Cardiac fibroblast (primary cell): ENCODE measurements around the gene KBTBD8.
A peak's percentile ranks its signal among the peaks of the same experiment; 100 is the strongest.

Experiments
- DNase-seq, 2 donors: peaks; one replicate each; pipeline versions ENCODE4 v3.0.0 to v3.0.0-alpha.2; 2010; ENCODE audit warnings: low read depth in 2 of 2
- H3K4me3 ChIP-seq, 2 donors: replicated peaks in 1 of 2; 1 replicate in 1 of 2; 2 replicates in 1 of 2; pipeline ENCODE4 v1.5.1; 2011; ENCODE audit warnings: low read depth in 2 of 2, low read length in 2 of 2, mild to moderate bottlenecking in 2 of 2, moderate library complexity in 1 of 2
- TF ChIP-seq, protein P1 (sequence below): IDR thresholded peaks from one replicate; pipeline ENCODE4 v1.5.1; 2011; ENCODE audit warnings: low read depth, mild to moderate bottlenecking, low read length, inconsistent platforms

Gene KBTBD8

DNA sequence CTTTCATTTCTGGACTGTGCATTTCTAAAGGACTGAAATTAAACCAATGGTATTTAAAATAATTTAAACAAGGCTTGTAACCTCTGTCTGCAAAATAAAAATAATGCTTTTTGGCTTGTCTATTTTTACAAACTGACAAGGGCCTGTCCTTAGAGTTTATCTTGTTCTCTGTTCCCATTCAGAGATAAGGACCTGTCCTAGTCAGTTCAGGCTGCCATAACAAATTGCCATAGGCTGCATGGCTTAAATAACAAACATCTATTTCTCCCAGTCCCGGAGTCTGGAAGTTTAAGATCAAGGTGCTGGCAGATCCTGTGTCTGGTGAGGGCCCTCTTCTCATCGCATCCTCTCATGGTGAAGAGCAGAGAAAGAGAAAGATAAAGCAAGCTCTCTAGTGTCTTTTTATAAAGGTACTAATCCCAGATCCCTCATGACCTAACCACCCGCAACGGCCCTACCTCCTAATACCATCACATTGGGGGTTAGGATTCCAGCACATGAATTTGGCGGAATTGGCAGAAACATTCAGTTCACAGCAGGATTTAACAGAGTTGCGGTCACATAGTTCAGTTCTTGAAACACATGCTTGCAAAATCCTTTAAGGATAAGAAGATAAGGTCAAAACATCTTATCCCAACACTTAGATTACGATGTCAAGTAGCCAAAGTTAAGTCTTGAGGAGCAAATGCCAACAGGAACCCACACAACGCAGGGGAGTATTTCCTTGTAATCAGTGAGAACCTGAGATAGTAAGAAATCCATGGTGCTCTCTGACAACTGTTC lies 17.8 kb downstream of the KBTBD8 start:
- no peak overlapping the region for H3K4me3 ChIP-seq
- TF ChIP-seq, protein P1, sequence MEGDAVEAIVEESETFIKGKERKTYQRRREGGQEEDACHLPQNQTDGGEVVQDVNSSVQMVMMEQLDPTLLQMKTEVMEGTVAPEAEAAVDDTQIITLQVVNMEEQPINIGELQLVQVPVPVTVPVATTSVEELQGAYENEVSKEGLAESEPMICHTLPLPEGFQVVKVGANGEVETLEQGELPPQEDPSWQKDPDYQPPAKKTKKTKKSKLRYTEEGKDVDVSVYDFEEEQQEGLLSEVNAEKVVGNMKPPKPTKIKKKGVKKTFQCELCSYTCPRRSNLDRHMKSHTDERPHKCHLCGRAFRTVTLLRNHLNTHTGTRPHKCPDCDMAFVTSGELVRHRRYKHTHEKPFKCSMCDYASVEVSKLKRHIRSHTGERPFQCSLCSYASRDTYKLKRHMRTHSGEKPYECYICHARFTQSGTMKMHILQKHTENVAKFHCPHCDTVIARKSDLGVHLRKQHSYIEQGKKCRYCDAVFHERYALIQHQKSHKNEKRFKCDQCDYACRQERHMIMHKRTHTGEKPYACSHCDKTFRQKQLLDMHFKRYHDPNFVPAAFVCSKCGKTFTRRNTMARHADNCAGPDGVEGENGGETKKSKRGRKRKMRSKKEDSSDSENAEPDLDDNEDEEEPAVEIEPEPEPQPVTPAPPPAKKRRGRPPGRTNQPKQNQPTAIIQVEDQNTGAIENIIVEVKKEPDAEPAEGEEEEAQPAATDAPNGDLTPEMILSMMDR, result no peak
- peak in 1 of 2 donors; percentile 30 for DNase-seq

DNA sequence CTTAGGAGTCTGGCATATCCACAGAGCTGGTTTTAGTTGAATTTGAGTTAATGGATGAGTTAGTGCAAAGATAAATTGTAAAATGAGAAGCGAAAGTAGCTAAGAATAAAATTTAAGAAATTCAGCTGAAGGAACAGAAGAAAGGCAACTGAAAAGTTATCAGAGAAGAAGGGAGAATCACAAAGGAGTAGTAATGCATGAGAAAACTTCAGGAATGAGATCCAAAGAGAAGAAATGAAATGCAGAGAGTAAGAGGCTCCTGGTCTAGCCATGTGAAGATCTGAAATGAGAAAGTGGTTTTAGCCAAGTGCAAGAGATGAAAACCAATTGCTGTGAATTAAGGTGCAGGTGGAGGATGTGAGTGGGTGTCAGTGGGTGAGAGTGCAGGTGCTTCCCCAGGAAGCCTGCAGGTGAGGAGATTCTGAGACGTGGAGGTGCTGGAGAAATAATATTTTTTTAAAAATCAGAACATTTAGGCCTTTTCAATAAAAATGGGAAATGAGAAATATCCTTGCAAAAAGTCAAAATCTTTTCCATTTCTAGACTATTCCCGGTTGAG lies 18.5 kb downstream of the KBTBD8 start:
- no peak for DNase-seq
- TF ChIP-seq, protein P1, result no peak
- H3K4me3 ChIP-seq, result no peak overlapping the region

DNA sequence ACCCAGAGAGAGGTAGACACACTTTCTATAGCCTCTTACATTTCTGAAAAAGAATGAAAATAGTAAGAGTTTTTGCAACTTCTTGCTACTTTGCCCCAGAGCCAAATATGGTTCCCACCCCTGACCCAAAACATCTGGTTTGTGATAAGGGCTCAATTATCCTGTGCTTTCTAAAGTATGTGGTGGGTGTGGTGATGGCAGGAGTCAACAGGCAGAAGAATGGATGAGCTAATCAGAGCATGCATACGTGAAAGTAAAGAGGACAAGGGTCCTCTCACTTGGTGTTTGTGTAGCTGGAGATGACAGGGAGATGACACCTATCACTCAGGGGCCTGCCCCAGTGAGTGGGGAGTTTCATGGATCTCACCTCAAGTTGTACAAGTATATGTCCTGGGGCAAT lies 19.1 kb downstream of the KBTBD8 start:
- H3K4me3 ChIP-seq, result no peak overlapping the region
- peak in 1 of 2 donors; percentile 56 for DNase-seq
- TF ChIP-seq, protein P1, result no peak

DNA sequence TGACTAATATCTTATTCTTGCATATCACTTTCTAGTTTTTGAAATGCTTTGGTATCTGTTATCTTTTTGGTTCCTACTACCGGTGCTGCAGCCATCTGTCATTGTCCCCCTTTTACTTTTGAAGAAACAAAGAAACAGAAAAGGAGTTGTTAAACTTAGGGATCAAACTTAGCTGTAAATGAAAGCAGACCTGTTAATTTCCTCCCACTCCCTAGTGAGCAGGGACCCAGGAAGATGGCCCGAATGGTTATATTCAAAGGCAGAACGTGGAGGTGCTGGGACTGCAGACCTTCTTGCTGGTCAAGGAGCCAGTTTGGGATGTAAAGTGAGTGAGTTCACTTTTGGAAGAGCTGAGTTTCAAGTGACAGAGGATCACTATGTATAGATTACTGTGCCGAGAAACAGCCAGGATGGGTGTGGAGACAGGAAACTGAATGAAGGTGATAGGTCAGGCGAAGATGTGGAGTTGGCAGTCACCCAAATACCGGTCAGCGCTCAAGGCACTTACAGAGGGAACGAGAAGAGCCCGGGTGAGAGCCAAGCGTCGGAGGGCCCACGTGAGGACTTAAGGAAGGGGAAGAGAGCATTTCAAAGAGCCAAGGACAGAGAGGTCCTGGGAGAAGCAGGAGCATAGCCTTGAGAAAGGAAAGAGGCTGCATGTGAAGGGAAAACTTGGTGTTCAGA lies 20.1 kb downstream of the KBTBD8 start:
- peak; percentile 50 to 76 for DNase-seq
- TF ChIP-seq, protein P1, result no peak
- no peak overlapping the region for H3K4me3 ChIP-seq

DNA sequence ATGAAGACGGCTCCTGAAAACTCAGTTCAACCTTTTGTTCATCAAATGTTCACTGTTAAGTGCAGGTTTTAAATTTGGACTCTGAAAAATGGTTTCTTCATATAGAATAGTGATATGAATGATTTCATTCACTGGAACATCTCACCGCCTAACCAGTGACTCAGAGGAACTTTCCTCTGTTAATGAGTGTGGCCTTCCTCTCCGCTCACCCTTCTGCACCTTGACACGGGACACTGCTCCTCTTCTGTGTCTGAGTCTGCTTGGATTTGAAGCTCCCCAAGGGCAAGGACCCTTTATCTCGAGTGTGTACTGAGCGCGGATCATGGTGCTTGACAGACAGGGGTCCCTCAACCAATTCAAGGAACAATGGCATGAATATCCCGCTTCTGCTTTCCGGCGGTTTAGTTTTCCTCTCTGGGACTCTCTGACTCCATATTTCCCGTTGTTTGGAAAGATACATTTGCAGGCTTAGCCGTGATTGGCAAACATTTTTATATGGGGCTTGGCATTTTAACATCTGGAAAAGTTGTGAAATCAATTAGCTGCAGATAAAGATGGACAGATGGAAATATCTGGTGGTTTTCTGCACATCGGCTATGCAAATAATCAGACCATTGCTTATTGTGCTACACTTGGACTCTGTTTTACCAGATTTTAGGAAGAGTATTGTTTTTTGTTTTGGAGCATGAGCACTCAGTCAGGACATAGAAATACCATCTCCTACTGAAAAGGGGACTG lies 20.9 kb downstream of the KBTBD8 start:
- TF ChIP-seq, protein P1, result no peak
- no peak overlapping the region for H3K4me3 ChIP-seq
- peak; percentile 11 to 24 for DNase-seq

DNA sequence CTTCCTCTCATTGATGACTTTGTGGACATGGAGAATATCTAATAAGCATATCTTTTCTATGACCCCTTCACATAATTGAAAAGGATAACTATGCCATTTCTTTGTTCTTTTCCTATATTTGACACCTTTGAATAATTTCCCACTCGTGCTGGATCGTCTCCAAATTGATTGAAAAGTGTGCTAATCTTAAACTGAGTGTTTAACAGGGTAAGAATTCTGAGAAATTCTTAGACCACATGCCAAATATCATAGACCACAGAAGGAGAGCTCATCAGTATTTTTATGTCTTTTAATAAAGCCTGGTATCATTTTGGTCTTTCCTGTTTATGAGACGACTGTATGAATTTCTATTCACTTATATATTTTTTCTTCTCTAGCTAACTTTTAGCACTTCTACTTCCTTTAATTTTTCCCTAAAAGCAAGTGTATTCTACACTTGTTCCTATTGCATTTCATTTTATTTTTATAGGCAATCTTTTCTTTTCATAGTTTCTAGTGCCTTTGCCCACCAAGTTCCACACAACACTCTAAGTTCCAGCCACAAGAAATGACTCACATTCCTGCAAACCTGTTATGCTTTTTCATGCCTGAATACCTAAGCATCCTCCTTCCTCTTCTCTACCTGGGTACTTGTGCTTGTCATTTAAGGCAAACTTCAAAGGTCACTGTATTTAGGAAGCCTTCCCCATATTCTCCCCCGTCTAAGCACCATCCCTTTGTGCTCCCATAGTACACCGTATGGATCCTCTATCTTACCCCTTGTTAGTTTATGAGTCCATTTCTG lies 30.1 kb downstream of the KBTBD8 start:
- DNase-seq, result no peak
- TF ChIP-seq, protein P1, result no peak
- H3K4me3 ChIP-seq, result no peak overlapping the region
